GM21423 (cell line): ENCODE data around the gene LONP1.

Source experiments
- ATAC-seq: cut with Tn5 transposase; IDR thresholded peaks from one replicate; pipeline ENCODE4 v1.9.1; 2021; ENCODE audit warnings: mild to moderate bottlenecking, moderate library complexity; ENCODE audit not compliant: unreplicated experiment

Gene LONP1

DNA sequence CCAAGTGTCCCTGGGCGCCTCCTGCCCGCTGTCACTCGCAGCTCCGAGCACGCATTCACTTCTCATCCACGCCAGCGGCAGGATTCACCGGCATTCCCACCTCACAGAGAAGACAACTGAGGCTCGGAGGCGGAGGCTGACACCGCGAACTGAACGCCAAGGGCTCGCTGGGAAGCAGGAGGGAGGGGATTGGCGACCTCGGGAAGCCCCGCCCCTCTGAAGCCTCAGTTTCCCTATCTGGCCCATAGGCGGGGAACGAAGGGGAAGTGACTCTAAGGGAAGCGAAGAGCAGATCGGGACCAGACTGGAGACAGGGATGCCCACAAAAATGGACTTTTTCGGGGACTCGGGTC lies 39.9 kb downstream of the LONP1 start:
- ATAC-seq = no peak

GRCh38 chr19:5679289-5680083 lies 40.5 kb downstream of the LONP1 start:
- no peak for ATAC-seq

DNA sequence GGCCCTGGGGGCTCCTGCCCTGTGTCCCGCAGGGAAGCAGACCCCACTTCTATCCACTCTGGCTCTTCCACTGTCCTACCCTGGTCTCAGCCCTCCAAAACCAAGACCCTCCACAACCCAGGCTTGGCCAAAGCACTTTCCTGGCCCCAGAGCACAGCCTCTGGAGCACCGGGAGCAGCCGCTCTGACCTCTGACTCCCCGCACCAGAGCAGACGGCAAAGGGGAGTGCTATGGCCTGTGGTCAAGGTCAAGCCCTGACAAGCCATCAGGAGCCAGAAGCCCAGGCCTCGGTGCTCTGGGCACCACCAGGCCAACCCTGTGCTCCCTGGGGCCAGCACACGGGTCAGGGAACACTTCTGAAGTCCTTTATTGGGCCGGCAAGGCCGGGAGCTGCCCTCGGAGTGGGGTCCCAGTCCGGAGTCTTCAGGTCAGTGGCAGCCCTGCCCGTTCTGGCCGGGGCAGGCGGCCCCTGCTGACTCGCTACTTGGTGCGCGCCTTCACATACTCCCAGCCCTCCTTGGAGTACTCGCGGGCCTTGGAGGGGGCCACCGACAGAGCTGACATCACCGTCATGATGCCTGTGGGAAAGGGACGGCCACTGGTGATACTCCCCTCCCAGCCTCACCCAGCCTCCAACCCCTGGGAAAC lies 41.8 kb downstream of the LONP1 start:
- no peak for ATAC-seq

GRCh38 chr19:5677580-5677979 lies 42.4 kb downstream of the LONP1 start:
- no peak for ATAC-seq

DNA sequence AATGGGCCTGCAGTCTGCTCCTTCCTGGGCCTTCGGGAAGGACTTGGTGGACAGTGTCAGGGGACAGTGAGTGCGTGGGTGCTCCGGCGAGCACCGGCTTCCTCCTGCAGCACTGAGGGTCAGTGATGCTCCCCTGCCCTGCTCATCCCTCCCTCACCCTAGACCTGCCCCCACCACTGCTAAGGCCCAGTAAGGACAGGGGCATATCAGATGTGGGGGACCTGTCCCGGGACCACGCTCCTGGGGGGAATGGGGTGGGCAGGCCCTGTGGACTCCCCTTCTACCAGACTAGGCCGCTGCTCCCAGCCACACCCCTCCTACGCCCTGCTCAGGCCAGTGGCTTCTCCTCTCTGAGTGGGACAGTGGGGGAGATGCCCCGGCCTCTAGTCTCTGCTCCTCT lies 42.8 kb downstream of the LONP1 start:
- ATAC-seq = no peak

DNA sequence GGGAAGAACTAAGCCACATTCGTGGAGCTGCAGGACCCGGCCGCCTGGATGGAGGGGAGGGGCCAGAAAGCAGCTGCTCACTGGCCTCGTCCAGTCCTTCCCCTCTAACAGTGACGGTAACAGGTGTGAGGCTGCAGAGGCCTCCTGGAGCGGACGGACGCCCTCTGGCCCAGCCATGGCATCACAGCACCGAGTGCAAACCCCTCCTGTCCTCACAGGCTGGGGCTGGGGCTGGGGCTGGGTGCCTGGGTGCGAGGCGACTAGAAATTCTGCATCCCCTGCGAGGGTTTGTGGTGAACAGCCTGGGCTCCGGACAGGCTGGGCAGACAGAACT lies 43.2 kb downstream of the LONP1 start:
- no peak for ATAC-seq

DNA sequence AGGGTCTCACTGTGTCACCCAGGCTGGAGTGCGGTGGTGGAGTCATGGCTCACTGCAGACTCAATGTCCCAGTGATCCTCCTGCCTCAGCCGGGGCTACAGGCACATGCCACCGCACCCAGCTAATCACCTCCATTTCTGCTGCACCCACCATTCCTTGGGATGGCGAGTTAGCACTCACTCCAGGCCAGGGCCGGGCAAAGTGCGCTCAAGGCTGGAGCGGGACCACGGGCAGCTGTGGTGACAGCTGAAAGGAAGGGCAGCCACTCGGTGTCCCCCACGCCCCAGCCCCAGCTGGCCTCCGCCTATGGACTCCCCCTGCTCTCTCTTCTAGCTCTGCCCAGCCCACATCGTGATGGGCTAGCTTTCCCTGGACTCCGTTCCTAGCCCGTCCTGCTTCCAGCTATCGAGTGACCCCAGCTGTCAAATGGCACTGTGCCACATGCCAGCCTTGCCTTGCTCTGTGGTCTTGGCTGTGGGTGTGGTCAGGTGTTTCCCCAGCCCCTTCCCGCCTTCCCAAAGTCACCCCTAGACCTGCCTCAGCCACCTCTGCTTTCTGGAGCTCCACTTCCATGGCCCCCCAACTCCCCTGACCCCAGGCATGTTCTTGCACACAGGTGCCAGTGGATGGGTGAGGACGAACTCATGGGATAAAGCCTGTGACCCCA lies 43.7 kb downstream of the LONP1 start:
- ATAC-seq = no peak

DNA sequence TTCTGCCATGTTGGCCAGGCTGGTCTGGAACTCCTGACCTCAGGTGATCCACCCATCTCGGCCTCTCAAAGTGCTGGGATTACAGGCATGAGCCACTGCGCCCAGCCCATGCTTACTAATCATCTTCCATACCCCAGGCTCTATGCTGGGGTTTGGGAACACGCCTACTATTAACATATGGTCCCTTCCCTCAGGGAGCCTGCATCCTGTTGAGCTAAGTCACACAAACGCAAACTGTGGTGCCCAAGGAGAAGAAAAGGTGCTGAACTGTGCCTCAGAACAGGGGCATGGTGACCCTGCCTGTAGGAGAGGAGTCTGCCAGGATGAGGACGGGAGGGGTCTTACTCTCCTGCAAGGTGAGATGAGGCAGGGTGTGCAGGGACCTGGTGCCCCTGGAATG lies 45.2 kb downstream of the LONP1 start:
- no peak for ATAC-seq

DNA sequence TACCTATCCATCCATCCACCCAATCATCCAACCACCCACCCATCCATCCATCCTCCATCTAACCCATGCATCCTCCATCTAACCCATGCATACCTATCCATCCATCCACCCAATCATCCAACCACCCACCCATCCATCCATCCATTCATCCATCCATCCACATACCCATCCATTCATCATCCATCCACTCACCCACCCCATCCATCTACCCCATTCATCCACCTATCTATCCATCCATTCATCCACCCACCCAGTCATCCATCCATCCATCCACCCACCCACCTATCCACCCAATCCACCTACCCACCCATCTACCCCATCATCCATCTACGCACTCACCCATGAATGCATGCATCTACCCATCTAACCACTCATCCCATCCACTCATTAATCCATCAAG lies 46.2 kb downstream of the LONP1 start:
- ATAC-seq = no peak

DNA sequence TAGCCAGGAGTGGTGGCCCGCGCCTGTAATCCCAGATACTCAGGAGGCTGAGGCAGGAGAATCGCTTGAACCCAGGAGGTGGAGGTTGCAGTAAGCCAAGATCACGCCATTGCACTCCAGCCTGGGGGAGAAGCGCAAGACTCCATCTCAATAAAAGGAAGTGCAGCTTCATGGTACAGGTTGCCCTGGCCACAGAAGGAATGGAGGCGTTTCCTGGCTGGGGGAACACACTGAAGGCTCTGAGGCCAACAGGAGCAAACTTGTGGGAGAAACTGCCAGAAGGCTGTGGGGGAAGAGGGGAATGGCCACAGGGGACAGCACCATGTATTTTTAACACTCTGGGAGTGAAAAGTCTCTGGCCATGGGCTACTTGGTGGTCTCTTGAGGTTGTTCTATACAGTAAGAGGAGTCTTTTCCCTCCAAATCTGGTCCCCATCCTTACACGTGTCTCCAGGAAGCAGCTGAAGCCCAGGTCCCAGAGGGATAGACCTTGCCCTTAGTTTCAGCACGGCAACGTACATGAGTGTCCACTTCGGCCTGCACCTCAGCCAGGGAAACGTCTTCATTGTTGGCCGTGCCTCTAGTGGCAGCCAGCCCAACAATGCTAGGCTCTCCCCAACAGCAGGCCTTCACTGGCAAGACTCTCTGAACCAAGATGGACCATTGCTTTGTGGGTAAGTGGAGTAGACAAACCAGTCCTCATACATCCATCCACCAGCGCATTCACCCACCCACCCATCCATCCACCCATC lies 47.1 kb downstream of the LONP1 start:
- no peak for ATAC-seq

DNA sequence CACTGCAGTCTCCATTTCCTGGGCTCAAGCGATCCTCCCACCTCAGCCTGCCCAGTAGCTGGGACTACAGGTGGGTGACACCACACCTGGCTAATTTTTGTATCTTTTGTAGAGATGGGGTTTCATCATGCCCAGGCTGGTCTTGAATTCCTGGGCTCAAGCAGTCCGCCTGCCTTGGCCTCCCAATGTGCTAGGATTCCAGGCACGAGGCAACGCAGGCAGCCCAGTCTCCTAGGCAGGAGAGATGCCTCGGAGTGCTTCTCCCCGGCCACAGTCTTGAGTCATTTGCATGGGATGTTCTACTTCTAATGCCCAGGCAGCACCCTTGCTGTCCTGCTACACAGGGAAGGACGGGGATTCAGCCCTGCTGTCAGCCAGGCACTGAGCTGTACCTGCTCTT lies 48.3 kb downstream of the LONP1 start:
- ATAC-seq = no peak

DNA sequence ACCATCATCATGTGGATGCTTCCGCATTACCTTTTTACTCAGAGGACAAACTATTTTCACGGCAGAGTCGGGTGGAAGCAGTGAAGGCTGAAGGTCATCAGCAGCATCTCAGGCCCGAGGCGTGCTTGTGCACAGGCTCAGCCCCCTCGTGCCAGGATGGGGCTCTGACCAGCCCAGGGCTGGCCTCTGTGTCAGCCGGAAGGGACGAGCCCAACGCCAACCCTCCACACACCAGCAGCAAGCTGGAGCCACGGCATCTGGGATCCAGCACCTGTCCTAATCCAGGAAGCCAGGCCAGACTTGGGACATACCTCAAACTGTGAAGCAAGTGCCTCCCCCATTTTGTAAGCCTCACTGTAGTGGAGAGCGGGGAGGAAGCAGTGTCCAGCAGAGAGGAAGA lies 50.7 kb downstream of the LONP1 start:
- no peak for ATAC-seq

DNA sequence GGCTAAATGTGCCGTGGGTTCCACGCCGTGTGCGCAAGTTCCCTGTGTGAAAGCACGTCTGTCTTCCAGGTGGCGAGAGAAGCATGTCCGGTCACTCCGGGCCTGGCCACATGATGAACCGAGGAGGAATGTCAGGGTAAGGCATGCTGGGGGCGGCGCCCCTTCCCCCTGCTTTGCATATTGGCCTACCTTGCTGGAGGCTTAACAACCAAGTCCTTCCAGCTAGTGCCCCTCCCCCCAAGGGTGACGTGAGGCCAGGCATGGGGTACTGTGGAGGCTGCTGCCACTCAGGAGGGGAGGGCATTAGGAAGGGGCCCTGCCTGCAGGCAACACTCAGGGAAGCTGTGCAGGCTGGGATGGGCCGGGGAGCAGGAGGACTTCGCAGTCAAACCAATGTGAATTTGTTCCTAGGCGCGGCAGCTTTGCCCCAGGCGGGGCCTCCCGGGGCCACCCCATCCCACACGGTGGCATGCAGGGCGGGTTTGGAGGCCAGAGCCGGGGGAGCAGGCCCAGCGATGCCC lies 52.1 kb downstream of the LONP1 start:
- ATAC-seq = no peak

GRCh38 chr19:5666921-5667610 lies 52.9 kb downstream of the LONP1 start:
- no peak for ATAC-seq

DNA sequence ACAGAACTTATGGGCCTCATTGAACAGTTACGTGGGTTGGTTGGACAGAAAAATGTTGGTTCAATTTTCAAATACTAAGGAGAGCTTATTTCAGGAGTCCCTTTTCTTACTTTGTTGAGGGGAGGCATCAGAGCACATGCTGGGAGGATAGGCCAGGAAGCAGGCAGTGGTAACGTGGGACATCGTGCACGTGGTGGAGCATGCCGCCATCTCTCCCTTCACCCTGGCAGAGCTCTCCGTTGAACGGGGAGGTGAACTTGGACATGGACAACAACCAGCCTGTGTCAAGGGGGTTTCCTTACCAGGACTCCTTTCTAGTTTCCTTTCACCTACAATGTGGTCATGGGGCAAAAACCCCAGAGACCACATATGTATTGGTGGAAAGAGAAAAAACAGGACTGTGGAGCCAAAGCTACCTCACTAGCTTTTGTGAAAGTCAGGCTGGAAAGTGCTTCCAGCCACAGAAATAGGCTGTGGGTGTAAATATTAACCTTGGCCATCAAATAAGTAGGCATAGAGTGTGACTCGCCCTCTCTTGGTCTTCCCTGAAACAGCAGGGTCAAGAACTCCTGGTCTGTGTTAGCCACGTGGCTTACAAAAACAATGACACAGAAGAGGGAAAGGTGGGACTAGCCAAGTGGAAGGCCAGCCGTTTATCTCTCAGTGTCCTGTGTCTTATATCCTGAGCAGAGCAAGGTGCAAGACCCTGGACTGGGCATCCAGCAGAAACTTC lies 54.0 kb downstream of the LONP1 start:
- ATAC-seq = no peak

GRCh38 chr19:5664515-5664914 lies 55.4 kb downstream of the LONP1 start:
- ATAC-seq = no peak

DNA sequence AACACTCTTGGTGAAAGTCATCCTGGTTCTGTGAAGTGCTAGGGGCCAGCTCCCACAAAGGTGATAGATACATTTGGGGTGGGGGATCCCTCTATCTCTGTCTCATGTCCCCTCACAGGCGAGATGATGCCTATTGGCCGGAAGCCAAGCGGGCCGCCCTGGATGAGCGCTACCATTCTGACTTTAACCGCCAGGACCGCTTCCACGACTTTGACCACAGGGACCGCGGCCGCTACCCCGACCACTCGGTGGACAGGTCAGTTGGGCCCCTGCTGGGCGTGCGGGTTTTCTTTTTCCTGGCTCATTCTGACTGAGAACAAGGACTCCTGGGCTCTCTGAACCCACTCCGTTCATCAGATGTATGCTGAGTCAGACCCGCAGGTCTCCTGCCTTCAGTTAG lies 56.0 kb downstream of the LONP1 start:
- no peak for ATAC-seq

DNA sequence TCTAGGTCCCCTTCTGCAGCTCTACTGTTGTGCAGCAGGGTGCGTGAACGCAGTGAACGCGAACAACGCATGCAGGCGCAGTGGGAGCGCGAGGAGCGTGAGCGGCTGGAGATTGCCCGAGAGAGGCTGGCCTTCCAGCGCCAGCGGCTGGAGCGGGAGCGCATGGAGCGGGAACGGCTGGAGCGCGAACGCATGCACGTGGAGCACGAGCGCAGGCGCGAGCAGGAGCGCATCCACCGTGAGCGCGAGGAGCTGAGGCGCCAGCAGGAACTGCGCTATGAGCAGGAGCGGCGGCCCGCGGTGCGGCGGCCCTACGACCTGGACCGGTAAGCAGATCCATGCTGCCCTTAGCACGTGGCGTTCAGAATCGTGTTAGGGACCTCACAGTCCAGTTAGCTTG lies 58.5 kb downstream of the LONP1 start:
- ATAC-seq = no peak

DNA sequence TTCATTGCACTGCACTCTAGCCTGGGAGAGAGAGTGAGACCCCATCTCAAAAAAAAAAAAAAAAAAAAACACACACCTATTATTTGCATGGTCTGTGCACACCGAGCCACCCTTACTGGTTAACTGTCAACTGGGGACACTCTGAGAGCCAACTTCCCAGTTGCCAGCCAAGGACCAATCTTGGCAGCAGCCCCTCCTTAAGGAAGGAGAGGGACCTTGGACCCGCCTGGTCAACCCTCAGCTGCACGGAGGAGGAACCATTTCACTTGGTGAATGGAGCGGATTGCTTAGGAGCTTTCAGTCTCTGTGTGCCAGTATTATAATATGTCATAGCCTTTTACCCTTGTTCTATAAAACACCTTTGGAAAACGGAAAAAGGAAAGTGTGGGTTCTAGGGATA lies 64.5 kb downstream of the LONP1 start:
- no peak for ATAC-seq

GRCh38 chr19:5654931-5655330 lies 65.0 kb downstream of the LONP1 start:
- no peak for ATAC-seq
